Astrocyte of the hippocampus (primary cell): ENCODE measurements around the gene CCDC177.

Experiments used
- DNase-seq: peaks from one replicate; pipeline ENCODE4 v3.0.0; 2011; ENCODE audit warnings: low read depth, low spot score

Gene CCDC177

GRCh38 chr14:69574263-69574953 lies at the start of gene CCDC177:
Gene CCDC177, minus strand, starts transcription at chr14:69574871. Its CDS starts 1,249 bp downstream, at chr14:69573622.
- DNase-seq: peak; percentile 72

- no peak for DNase-seq
Observed at GRCh38 chr14:69624136-69624535, 49.5 kb upstream of the CCDC177 start.

GRCh38 chr14:69620981-69621380 lies 46.3 kb upstream of the CCDC177 start:
- no peak for DNase-seq

- DNase-seq: peak; percentile 60
Observed at GRCh38 chr14:69620211-69620611, 45.5 kb upstream of the CCDC177 start.

- DNase-seq: no peak
Observed at GRCh38 chr14:69619012-69619411, 44.3 kb upstream of the CCDC177 start.

- DNase-seq: no peak
Observed at GRCh38 chr14:69617796-69618195, 43.1 kb upstream of the CCDC177 start.

GRCh38 chr14:69616408-69616773 lies 41.7 kb upstream of the CCDC177 start:
- DNase-seq: no peak

GRCh38 chr14:69615496-69616407 lies 41.1 kb upstream of the CCDC177 start:
- DNase-seq: peak; percentile 65

- no peak for DNase-seq
Observed at GRCh38 chr14:69615121-69615495, 40.4 kb upstream of the CCDC177 start.

GRCh38 chr14:69614592-69614991 lies 39.9 kb upstream of the CCDC177 start:
- DNase-seq: no peak

GRCh38 chr14:69613312-69614073 lies 38.8 kb upstream of the CCDC177 start:
- no peak for DNase-seq

- DNase-seq: no peak
Observed at GRCh38 chr14:69612783-69613130, 38.1 kb upstream of the CCDC177 start.

GRCh38 chr14:69612014-69612782 lies 37.5 kb upstream of the CCDC177 start:
- peak; percentile 48 for DNase-seq

- peak; percentile 95 for DNase-seq
Observed at GRCh38 chr14:69611172-69612013, 36.7 kb upstream of the CCDC177 start, which contains the start of gene SUSD6. Gene SUSD6, plus strand, starts transcription at chr14:69611596. Its CDS starts 46,997 bp downstream, at chr14:69658593.

GRCh38 chr14:69610874-69611171 lies 36.2 kb upstream of the CCDC177 start:
- peak; percentile 58 for DNase-seq

GRCh38 chr14:69610020-69610873 lies 35.6 kb upstream of the CCDC177 start:
- no peak for DNase-seq

GRCh38 chr14:69606258-69607184 lies 31.9 kb upstream of the CCDC177 start:
- DNase-seq: no peak

GRCh38 chr14:69605738-69606137 lies 31.1 kb upstream of the CCDC177 start:
- DNase-seq: no peak
